NCI-H82 (cell line): ENCODE measurements around the gene SUGCT.

Source experiments
- DNase-seq: peaks from one replicate; lab custom pipeline; 2025; lab: John Stamatoyannopoulos, UW

SUGCT gene

DNA sequence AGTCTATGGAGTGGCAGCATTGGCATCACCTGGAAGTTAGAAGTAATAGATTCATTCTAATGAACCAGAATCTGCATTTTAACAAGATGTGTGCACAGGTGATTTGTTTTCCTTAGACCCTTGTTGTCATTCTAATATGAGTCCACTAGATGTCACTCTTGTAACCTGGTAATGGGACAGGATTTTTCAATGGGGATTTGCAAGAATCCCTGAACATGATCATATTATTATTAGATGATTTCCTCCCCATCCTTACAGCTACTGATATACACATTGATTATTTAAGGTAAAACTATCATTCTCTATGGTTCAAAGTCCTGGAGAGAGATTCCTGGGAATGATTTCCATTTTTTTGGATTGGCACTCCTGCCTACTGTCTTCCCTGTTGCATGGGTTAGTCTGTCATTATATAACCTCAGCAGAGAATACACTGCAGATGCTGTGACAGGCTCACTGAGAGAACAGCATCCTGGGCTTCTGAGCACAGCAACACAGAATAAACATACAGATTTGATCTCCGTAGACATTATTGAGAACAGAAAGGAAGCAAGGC, 194.9 kb downstream of the SUGCT start:
- peak; percentile 65 for DNase-seq

DNA sequence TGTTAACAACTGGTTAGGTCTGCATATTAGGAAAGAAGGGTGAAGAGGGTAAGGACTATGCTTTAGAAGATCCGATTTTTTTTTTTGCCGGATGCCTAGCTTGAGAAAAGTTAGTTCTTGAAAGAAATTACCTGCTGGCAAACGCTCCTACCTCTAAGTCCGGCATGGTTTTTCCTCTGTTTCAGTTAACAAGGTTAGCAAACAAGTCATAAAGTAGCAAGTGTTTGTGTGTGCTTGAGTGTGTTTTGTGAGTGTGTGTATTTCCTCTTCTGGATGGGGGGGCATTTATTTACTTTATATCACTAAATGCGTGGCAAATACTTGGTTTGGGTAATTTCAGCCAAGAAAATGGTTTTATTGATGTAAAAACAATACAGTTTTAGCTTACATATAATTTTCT, 195.6 kb downstream of the SUGCT start:
- no peak for DNase-seq

DNA sequence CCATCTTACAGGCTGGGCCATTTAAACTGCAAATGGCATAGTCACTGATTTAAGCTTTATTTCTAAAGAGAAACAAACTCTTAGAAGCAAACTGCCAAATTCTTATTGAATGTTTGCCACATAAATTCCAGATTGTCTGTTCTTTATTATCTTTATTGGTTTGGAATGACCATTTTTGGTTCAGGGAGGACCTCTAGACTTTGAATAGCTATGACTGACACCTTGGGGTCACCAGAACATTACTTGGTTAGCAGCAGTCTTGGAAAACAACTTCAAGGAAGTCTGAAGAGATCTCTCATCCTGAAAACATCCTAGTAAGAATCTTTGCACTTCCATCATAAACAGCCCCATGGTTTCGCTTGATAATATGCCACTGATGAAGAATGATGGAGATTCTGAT, 197.1 kb downstream of the SUGCT start:
- DNase-seq: no peak

DNA sequence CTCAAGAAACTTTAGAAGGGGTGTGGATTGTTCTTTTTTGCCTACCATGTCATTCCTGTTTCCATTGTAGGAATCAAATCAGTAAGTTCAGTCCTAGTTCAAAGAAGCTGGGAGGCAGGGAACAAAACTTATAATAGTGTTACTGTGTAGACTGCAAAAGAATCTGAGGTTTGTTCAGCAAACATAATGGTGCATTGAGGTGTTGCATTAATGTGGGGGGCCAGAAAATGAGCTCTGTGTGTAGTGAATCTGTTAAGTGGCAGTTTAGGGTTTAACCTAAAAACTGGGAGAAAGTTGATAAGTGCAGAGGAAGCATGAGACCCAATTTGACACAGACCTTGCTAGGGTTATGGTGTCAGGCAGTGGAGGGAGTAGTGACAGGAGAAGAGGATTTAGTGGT, 197.7 kb downstream of the SUGCT start:
- DNase-seq: no peak

DNA sequence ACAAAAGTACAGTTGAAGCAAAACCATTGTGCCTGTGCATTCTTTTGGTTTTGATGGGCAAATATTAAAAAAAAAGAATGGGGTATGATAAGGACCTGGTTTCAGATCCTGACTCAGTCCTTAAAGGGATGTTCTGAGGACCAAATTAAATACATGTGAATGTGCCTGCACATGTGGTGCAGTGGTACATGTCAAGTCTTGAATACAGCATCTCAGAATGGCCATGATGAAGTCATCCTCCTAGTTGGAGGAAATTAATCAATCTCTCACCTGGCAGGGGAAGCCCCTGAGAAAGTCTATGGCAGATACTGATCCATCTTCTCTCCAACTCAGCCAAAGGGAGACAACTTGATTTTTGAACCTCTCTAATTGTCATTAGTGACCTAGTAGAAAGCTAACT, 207.0 kb downstream of the SUGCT start:
- no peak for DNase-seq

DNA sequence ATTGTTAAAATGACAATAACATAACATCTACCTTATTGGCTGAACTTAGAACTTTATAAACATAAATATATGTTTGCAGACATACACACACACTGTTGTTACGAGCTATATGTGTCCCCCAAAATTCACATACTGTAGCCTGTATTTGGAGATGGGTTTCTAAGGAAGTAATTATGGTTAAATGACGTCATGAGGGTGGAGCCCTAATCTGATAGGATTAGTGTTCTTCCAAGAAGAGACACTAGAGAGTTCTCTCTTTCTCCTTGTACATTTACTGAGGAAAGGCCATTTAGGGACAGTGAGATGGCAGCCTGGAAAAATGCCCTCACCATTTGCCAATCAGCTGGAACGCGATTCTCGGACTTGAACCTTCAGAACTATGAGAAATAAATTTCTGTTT, 211.7 kb downstream of the SUGCT start:
- DNase-seq: peak; percentile 16

DNA sequence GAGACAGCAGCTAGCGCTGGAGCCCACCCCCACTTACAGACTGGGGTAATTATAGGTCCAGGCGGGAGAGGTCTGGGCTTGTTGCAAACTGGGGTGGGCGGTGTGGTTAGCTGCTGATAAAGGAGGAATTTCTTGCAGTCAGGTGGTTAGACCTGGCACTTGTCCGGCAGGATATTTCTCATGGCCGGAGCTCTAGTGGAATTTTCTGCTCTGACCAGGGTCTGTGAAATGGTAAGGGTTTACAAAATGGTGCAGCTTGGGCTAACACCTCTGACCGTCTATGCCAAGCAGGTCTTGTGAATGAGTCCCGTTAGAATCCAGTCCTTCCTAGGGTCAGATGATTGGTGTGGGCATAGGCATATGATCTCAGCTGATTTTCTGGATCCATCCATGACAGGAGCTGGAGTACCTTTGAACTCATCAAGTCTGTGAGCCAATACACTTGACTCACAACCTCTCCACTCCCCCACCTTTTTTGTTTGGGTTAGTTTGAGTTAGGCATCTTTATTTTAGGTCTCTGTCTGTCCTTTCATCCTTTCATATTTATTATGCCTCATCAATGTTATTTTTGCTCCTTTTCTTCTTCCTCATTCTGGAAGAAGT, 213.4 kb downstream of the SUGCT start:
- no peak for DNase-seq

DNA sequence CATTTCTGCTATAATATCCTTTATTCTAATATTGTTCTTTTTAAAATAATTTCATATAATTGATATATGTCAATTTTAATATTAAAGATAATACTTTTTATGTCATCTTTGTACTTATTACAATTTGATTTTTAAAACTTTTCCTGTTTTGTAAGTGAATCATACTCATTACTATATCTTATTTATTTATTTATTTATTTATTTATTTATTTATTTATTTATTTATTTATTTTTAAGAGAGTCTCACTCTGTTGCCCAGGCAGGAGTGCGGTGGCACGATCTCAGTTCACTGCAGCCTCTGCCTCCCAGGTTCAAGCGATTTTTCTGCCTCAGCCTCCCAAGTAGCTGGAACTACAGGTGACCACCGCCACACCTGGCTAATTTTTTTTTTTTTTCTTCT, 215.3 kb downstream of the SUGCT start:
- no peak for DNase-seq

DNA sequence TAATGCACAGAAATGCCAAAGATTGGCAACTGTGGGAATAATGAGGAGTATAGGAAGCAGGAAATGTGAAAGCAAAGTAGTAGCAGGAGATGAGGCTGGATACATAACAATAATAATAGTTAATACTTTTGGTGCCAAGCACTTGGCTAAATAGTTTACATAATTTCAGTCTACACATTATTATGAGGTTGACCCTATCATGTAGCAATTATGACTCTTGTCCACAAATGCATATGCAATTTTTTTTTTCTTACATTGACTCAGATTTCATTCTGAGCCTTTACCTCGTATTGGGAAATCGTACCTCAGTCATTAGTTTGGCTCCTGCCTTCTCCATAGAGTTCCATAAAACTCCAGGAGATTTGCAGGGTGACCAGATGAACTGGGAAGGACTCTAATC, 219.9 kb downstream of the SUGCT start:
- no peak for DNase-seq

DNA sequence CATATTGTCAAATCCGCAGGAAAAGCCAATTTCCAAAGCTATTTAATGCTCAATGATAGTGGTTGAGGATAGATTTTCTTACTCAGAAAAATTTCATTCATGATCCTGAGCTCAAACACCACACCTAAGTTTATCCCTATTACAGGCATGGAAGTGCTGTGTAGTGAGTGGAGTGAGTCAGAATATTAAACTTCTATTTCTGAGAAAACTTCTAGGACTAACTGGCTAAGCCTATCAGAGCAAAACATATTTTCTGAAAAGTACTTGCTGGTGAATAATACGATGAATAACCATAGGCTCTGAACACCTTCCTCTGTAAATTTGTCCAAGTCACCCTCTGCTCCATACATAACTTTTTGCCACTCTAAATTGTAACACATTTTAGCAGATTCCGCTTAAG, 221.5 kb downstream of the SUGCT start:
- no peak for DNase-seq

DNA sequence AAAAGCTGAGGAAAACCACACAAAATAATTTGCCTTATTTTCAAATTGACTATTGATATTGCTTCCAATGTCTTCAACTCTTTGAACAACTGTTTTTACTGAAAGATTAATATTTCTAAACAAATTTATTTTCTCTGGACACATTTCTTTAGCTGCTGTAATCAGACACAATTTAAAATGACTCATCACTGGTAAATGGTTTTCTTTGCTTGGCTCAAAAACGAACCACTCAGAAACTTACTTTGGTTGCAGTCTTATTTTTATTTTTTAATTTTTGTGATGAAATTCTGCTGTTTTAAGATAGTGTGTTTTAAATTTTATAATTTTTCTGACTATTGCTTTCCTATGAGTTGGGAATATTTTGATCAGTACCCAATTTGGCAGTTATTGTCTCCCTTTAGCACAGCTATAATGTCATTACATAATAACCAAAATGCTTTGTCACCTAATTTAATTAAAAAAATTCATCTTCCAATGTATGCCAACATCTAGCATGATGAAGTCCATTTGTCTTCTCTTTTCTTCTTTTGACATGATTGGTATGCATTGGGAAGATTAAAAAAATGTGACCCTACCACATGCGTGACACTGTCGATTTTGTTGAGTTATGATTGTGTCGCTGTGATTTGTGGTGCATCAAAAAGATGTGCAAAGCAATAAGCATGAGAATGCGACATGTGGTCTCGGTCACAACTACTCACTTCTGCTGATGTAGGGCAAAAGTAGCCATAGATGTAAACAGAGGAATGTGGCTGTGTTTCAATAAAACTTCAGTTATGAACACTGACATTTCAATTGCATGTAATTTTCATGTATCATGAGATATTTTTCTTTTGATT, 222.3 kb downstream of the SUGCT start:
- no peak for DNase-seq

DNA sequence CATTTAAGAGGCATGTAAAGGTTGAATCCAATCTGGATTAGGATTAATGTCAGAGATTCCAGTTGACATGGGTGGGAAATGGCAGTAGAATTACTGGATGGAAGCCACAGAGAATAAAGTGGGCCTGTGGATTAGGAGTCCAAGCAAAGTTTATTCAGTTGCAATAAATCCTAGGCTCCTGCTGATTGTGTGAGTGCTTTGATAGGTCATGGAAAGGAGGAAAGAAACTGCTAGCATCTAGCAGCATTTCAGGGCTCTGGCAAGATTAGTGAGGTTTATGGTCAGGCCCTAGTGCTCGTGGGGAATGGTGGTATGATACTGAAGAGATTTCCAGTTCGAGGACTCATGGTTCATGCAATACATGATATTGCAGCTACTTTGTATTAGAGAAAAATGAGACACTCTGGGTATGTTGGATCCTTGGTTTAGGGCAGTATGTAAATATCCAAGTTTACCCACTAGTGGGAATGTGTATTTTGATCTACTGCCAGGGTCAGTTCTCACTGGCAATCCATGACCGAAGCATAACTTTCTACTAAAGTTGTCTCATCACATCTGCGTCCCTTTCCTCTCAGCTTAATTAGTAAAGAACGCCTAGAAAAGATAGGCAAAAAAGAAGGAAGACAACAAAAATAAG, 235.0 kb downstream of the SUGCT start:
- DNase-seq: peak; percentile 19

DNA sequence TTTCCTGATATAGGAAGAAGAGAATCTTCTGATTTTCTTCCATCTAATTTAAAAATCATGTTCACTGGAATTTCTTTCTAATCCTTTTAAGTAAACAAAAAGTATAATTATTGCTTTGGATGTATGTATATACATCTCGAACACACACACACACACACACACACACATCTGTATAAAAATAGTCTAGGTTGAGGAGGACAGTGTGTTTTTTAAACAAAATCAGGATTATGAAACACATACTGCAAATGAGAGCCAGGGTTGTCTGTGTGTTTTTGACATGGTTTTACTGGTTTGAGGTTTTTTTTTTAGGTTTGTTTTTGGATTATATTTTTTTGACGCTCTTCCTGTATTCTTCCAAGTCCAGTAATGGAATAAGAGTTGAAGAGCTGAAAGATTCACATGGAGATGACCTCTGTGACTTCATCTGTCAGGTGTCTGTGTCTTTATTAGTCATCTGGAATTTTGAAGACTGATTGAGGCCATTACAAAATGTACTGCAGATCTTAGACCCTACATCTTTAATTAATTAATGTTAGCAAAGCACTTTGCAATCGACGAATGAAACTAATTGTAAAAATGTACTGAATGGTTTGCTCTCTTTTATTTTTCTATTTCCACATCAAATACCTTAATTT, 237.1 kb downstream of the SUGCT start:
- DNase-seq: no peak

DNA sequence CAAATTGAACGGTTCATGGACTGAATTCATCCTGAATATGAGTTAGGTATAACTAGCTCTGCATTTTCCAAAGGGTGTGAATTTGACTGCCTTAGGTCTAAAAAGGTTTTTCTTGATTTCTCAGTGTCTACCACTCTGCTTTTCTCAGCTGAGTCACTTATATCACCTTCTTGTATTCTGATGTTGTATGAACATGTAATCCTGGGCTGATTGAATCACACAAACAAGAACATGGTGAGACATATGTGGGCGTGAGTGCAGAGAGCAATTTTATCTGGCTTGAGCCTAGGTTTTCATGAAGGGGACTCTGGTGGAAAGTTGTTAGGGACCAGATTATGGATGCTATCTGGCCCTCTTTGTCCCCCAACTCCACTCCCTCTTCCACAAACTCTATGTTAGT, 239.8 kb downstream of the SUGCT start:
- no peak for DNase-seq

DNA sequence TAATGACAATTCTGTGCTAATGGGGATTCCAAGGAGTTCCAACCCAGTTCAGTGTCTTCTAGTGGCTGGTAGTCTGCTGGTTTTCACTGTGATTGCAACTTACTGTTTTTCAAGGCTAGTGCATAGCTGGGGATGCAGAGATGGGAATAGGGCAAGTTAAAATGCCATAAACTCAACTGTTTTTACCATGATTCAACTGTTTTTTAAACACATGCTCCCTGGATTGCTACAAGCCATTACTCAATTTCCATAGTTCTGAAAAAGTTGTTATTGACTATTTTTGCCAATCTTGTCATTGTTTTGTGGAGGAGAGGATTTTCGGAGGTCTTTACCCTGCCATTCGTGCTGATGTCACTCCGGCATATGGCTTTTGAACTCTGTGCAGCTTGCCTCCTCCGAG, 245.3 kb downstream of the SUGCT start:
- no peak for DNase-seq

DNA sequence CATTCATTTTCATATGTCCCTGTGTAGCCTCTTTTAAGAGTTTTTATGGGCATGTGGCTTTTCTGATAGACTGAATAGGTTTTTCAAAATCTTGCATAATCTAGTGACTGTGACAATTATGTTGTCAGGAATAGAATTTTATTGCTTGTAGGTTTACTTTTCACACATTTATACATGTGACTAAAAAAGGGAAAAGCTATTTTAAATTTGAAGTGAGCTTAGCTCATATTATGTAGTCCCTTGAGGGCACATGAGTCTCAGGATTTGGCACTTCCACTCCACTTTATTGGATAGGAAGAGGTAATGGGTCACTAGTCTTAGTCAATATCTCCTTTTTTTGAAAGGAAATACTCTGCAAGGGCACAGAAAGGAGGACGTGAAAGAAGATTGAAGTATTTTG, 247.3 kb downstream of the SUGCT start:
- no peak for DNase-seq

DNA sequence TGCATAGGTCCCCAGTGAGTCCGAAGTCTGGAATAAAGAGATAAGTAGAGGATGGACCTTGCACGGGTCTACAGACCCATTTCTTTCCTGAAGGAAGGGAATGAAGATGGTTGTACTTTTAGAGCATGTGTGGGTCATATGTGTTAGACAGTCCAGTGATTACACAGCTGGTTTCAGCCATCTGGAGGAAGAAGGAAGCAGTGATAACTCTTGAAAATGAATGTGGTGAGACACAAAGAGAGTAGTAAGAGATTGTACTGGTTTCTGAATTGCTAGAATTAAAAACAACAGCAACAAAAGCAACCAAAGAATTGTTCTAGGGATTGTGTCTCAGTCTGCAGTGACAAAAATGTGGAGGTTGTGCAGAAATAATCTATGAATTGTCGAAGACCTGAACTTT, 258.9 kb downstream of the SUGCT start:
- no peak for DNase-seq

DNA sequence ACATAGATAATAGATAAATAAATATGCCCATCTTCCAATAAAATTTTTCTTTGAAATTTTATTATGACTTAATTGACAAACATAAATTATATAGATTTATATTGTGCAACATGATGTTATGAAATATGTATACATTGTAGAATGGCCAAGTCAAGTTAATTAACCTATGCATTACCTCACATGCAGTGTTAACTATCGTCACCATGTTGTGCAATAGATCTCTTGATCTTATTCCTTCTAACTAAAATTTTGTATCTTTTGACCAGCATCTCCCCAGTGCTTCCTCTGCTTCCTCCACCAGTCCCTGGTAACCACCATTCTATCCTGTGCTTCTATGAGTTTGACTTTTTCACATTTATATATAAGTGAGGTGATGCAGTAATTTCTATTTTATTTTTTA, 259.6 kb downstream of the SUGCT start:
- DNase-seq: no peak

DNA sequence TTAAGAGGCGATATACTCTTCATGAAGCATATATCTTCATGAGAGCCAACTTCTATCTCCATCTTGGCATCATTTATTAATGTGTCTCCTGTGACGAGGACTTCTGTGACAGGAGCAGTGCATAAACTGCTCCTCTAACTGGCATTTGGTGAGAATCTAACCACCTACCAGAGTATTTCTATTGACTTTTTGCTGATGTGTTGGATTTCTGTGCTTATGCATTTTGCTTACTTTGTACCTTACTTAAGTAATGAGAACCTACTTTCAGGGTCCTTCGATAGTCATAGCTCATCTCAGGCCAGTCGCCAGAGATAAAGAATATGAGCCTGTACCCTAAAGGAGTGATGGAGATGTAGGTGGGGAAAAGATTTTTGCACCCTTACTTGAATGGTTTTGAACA, 265.7 kb downstream of the SUGCT start:
- DNase-seq: no peak

DNA sequence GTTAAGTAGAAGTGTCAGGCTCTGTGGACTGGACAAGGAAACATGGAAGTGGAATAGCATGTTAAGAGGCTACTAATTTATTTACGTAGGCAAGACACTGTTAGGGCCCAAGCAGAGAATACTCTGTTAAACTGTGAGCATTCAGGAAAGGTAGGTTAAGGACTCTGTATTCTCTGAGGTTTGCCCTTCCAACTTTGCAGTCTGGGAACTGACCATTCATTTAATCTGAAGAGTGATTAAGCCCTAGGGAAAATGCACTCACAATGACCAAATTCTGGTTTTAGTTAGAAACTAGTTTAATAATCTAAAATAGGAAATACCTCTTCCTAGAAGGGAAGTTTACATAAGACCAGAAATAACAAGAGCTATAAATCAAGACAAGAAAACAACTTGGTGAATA, 266.6 kb downstream of the SUGCT start:
- DNase-seq: no peak

DNA sequence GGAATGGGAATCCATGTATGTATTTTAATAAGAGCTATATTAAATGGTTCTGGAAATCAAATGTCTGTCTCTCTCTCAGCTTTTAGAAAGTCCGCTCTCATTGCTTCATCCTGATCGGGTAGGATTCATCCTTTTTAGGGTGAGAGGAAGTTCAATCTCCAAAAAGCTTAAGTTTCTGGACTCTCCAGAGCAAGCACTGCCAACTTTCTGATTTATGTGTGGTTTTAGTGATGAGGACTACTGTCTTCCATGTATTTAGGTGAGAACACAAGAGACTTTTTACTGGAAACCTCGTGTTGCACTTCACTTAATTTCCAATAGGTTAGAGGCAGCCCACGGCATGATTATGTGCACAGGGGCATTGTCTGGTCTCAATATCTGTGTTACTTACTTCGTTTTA, 267.9 kb downstream of the SUGCT start:
- DNase-seq: peak; percentile 11

DNA sequence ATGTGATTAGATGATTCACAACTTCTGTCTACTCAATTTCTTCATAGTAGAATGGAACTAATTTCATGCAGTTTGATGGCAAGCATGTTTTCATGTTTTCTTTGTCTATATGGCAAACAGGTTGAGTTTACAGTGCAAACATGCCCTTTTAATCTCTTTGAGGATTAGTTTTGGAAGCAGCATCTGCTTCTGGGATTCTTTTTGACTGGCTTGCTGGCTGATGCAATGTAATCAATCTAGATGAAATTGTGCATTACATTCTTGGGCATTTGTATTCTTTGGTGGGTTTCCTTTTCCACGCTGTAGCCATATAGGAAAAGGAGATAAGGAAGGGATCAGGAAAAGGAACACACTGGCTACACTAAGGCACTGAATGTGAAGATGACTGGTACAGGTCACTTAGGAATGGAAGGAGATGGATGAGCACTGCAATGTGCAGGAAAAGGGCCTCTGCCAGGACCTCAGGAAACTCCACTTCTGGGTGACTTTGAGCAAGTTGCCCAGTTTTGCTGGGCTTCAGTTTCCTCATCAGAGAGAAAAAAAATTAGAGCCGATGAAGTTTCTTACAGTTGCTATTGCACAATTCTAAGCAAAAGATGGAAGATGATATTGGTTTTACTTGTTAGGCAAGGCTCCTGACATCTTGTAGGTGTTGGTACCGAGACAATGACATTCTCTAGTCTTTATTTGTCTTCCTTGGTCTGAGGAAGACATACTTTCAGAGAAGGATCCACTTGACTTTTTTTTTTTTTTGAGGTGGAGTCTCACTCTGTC, 269.1 kb downstream of the SUGCT start:
- peak; percentile 86 for DNase-seq
